Left renal cortex interstitium (tissue), 4 donors: Measurements from ENCODE around the gene KCNQ5. TPM values are rescaled to one million over a fixed set of nuclear protein-coding genes. Genes with fewer than 3 reads are reported as not detected.
"Not testable (repeated sequence)": the region's sequence is repeated elsewhere in the genome, so short reads cannot be mapped to it uniquely, and the experiment has no call there.

ENCODE experiments used
- DNase-seq, 4 donors: peaks; one replicate each; pipeline ENCODE4 v3.0.0-alpha.2; 2013; ENCODE audit warnings: low read depth in 4 of 4, low spot score in 2 of 4, missing footprints in 1 of 4
- polyA plus RNA-seq, 4 donors: library from polyadenylated mRNA; unstranded; fragments of 120-200 nt; gene quantifications; one replicate each; pipeline ENCODE4 v1.2.1, GENCODE V29; 2013; ENCODE audit not compliant: insufficient read length in 4 of 4

KCNQ5 gene
- polyA plus RNA-seq, 4 donors: 0.14 to 0.59 (median 0.25) TPM

DNA sequence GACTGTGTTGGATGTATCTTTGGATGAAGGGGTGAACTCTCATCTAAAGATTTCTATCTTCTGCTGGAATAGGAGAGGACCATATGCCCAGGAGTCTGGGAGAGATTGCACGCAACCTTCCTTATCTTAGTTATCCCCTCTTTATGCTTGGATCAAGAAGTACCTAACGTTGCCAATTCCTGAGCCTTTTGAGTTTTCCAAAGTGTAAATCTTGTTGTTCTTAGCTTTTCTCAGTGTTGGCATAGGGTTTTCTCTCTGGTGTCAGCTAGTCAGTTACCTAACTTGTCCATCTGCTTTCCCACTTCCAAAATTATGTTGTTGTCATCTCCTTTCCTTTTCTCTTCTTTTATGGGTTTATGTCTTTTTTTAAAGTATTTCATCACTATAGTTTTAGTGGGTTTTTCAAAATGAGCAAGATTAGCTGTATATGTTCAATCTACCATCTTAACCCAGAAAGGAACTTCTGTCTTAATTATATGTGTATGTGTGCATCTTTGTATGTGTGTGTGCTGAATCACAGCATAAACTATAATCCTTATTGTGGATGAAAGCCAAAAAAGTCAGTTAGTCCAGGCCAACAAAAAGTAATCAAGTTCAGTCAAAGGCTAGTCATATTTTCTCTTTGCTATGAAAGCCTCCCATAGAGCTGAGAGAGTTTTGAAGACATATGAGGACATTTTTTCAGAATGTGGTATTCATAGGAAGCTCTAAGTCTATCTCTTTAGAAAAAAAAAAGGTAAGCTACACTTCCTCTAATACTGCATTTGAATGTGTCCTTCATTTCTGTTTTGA lies 531.3 kb downstream of the KCNQ5 start:
- DNase-seq: no peak

DNA sequence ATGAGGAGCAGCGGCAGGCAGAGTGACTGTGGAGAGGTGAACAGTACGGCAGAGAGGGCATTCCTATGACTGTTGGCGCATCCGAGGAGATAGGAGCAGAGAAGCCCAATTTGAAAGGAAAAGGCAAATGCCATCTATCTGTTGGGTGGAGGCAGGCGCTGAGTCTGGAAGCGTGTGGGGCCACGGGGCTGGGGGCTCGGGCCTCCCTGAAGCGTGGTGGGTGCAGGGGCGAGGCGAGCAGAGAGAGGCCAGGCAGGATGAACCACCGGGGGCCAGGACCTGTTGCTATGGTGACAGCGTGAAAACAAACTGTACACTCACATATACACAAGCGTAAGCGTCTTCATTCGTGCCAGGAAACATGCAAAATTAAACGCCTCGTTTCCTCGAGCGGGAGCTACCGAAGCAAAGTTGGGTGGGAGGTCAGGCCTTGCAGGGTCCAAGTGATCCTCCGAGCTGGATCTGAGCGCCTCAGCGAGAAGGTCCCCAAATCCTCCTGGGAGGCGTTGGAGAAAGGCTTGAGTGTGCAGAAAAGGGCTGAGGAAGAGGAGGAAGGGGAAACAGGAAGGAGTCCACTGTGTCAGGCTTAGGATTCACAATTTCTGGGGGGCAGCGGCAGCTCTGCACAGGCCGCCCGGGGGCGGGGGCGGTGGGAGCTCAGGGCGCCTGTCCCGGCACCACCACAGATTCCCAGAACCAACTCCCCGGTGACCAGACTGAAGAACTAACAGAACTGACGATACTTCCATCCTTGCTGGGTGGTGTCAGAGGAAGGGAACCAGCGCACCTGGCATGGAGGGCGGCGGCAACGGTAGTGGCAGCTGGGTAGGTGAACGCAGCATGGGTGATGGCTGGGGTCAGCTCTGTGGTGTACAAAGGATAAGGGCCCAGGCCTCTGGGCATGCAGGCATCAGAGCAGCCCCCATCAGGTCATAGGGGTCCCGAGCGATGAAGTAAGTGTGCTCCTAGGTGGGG lies 535.2 kb downstream of the KCNQ5 start:
- DNase-seq: no peak

DNA sequence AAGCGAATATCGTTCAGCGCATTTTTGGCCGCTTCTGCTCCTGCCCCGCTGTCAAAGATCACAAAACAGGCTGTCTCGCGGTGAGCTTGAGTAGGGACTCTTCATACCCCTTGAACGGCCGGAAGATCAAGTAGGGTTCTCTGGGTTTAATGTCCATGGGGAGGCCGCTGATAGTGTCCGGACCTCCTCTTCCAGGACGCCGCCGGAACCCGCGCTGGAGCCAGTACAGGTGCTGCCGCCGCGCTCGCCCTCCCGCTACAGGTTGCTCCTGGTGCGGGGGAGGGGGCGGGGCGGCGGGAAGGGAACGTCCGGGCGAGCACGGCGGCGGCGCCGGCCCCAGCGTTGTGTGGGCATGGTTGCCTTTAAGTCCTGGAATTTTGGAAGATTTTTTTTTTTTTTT lies 536.0 kb downstream of the KCNQ5 start:
- no peak for DNase-seq

DNA sequence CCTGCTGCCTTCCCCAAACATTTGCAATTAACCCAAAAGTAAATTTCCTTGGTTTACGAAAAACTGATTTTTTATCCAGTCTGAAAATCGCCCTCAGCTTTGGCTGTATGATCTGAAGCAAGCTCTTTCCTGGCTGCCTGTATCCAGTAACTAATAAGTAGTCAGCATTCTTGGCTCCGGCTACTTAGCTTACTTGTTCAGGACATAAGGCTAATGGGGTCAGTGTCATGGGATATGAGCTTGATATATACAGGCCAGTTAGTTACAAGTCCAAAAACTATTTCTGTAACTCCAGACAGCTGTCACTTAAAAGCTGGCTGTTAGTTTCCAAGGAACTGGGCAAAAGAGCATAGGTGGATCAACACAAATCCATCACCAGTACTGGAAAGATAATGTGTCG lies 547.2 kb downstream of the KCNQ5 start:
- no peak for DNase-seq

DNA sequence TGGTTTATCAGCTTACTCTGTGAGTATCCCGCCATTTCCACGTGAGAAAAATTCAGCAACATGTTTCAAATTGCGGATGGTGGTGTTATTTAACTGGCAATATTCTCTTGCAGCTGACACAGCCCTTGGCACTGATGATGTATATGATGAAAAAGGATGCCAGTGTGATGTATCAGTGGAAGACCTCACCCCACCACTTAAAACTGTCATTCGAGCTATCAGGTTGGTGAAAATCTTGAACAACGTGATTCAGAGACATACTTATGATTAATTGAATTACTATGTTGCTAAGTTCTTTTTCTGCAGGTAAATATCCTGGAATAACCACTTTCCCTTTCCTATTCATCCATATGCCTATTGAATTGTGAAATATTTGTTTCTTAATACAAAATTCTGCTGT lies 547.8 kb downstream of the KCNQ5 start:
- DNase-seq: no peak

DNA sequence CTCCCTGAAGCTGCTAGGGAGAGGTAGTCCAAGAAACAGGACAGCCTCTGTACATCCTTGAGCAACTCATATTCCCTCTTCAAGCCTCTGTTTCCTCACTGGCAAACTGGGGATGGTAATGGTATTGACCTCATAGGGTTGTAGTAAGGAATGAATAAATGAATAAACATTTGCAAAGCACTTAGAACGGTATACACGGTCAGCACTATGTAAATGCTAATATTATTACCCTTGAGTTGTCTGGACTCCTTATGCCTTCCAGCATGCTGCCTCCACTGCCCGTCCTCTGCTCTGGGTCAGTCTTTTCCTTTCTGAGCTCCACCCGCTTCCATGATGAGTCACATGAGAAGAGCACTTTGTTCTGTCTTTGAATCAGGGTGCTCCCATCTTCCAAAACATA lies 552.8 kb downstream of the KCNQ5 start:
- DNase-seq: no peak

DNA sequence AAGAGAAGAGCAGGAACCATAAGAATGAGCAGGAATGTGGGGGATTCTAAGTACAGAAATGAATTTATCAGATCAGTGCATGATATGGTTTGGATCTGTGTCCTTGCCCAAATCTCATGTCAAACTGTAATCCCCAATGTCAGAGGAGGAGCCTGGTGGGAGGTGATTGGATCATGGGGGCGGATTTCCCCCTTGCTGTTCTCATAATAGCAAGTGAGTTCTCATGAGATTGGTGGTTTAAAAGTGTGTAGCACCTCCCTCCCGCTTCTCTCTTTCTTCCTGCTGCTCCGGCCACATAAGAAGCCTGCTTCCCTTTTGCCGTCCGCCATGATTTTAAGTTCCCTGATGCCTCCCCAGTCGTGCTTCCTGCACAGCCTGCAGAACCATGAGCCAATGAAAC lies 554.2 kb downstream of the KCNQ5 start:
- DNase-seq: no peak

DNA sequence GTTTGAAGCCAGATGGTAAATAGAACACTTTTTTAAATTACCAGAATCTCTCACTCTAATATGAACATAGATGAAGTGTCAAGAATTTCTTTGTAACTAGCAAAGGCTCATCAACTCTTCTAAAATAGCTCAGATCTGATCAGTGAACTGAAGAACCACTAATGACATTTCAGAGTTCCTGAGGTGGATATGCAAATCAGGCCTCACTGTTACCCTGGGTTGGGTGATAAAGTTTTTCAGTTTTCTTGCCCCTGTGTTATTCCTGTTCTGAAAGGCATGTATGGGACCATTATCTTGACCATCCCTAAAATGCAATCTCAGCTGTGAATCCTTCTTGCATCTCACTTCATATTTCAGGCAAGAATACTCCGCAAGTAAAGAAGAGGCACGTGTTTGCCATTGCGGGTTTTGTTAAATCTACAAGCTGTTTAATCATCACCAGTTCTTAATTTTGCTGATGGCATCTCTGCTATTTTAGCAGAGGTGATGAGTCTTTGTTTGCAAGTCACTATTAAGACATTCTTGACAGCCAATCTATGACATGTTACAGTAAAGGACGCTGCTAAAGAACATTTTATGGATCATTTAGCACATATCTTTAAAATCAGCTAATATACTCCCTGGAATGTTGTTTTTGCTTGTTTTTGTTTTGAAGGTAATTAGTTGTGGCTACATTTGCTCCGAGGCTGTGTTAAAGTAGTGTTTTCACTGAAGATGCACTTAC lies 555.5 kb downstream of the KCNQ5 start:
- DNase-seq: no peak

DNA sequence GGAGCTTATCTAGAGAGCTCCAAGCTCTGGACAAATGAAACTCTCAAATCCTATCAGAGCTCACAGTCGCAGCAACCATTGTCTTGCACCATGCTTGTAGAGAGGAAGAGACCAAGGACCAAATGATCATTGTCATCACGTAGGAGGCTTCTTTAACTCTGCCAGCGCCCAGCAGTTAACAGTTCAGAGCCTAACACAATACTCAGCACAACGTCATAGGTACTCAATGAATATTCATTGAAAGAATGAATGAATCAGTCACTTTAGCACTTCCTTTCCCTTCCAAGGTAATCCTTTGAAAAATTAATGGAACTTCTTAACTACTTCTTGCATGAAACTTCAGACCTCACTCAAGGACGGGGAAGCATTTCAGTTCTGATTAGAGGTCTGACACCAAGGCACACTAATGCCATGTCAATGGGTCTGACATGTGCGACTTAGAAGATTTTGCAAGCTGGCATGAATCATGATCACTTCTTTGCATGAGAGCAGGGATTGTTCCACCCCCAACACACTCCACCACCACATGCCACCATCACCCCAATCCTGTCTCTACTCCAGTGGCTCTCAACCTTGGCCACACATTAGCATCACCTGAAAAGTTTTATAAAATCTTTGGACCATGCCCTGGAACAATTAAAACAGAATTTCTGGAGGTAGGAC lies 558.3 kb downstream of the KCNQ5 start:
- no peak for DNase-seq

DNA sequence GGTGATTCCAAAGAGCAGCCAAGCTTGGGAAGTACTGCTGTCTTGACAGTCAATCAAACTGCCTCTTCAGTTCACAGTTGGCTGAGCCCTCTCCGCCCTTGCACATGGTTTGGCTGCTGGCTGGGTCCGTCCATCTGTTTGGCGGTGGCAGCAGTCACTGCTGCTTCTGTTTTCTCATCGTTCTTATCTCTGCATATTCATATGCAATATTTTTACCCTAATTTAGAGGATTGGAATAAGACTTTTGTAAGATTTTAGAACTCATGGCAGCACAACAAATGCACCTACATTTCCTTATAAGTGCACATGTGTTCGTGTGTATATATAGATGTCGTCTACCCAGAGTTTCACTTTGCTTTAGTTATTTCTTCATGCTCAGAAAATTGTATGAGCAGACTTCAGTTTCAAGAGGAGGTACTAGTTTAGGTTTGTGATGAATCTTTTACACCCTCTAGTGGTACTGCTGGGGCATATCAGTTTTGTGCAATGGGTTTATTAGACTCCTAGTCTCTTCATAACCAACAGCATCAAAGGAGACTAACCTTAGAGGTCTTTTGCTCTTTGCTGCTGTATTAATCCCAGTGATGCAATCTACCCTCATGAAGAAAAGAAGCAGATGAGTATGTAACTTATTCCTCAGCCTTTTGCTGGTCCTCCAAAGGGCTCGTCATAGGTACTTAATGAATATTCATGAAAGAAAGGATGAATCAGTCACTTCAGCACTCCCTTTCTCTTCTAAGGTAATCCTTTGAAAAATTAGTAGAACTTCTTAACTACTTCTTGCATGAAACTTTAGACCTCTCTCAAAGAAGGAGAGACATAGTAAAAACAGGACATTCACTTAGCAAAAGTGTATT lies 559.1 kb downstream of the KCNQ5 start:
- peak in 3 of 4 donors; percentile 23 to 36 (median 29) for DNase-seq

DNA sequence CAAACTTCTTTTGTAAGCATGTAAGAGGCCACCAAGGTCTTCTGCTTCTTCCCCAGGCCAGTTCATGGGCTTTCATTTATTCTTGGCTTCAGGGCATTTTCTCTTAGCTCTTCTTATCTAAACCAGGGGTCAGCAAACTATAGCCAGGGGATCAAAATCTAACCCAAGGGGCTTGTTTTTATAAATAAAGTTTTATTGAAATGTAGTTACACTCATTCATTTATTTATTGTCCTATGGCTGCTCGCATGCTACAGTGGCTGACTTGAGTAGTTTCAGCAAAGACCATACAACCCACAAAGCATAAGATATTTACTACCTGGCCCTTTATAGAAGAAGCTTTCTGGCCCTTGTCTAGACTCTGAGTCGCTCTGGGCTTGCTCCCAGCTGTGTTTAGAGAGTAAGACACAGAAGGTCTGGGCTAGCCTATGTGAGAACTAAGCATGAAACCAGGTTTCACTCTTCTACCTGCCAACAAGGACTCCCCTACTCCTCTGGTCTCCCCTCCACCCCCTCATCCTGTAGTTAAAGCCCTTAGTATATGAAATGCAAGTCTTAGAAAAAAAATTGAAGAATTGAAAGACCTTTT lies 560.2 kb downstream of the KCNQ5 start:
- no peak for DNase-seq

DNA sequence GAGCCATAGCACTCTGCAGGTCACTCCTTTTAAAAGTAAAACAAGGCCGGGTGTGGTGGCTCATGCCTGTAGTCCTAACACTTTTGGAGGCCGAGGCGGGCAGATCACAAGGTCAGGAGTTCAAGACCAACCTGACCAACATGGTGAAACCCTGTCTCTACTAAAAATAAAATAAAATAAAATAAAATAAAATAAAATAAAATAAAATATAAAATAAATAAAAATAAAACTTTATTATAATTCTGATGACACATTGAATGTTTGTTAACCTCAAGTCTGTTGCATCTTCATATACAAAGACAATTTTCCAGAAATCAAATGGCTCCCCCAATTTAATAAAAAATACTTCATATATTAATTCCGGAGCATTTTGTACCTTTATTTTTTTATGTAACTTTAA lies 571.4 kb downstream of the KCNQ5 start:
- DNase-seq: not testable (repeated sequence)

DNA sequence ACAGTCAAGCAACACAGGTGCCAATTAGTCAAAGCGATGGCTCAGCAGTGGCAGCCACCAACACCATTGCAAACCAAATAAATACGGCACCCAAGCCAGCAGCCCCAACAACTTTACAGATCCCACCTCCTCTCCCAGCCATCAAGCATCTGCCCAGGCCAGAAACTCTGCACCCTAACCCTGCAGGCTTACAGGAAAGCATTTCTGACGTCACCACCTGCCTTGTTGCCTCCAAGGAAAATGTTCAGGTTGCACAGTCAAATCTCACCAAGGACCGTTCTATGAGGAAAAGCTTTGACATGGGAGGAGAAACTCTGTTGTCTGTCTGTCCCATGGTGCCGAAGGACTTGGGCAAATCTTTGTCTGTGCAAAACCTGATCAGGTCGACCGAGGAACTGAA lies 572.9 kb downstream of the KCNQ5 start:
- no peak for DNase-seq

DNA sequence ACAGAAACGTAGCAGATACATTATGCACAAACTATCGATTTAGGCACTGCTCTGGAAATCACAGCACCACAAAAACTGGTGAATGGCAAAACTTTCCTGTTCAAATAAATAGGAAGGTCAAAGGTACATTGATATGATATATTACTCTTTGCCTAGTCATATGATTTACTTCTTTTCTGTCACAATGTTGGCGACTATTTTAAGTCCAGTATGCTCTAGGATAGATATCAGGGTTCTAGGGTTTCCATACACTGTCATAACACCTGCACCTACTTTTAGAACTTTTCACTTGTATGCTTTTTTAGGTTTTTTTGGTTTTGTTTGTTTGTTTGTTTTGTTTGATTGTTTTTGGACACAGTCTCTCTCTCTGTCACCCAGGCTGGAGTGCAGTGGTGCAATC lies 578.4 kb downstream of the KCNQ5 start:
- DNase-seq: no peak

DNA sequence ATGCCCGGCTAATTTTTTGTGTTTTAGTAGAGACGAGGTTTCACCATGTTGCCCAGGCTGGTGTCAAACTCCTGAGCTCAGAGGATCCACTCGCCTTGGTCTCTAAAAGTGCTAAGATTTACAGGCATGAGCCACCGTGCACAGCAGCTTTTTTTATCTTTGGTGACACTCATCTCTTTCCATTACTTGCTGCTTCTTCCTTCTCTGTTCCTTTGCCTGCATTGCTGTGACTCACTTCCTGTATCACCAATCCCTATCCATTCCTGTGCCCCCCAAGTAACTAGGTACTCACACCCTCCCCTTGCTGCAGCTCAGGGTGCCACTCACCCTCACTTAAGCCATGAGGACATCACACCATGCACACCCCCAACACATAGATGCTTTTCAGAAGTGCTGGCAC lies 578.9 kb downstream of the KCNQ5 start:
- no peak for DNase-seq

DNA sequence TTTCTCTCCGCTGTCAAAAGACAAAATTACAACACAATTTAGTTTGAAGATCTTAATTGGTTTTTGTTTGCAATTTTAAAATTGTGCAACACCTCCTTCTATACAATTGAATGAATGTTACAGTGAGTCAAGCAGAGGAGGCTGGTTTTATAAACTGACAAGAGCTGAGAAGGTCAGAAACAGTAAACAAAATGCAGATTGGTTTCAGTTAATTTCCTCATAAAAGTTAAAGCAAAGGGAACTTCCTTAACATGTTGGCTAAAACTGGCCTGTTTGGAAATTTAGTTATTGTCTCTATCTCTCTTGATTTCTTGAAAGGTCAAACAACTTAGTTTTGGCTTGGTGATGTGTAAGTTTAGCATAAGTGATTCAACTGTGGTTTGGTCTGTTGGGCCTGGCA lies 581.2 kb downstream of the KCNQ5 start:
- no peak for DNase-seq

DNA sequence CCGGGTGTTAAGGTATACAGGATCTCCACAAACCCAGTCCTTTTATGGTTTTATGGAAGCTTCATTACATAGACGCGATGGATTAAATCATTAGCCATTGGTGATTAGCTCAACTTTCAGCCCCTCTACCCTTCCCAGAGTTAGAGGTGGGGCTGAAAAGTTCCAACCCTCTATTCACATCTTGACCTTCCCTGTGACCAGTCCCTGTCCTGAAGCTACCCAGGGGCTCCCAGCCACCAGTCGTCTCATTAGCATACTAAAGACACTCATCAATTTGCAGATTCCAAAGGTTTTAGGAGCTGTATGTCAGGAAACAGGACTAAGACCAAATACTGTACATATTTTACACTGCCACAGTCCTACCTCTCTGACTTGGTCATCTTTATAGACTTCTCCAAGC lies 582.4 kb downstream of the KCNQ5 start:
- DNase-seq: no peak

DNA sequence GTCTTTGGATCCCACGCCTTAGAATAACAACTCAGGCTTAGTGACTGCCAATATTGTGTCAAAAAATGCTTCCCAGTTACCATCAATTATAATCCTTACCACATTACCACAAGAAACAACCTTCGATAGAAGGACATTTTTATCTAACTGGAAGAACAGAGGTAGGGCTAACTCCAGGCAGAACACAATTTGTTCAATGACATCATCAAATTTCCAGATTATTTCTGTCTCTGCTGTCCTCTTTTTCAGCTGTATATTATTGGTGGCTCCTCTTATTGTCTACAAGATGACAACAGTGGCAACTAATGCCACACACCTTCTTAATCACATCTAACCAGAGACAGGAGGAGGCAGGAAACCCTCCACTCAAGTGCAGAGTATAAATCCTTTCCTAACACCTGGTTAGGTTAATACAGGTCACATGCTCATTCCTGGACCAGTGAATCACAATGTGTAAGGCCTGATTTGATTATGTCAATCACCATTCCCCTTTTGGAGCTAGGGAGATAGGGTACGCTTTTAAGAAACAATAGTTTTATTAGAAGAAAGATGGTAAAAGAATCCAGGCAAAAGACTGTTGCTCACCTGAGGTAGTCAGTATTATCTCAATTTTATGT lies 585.5 kb downstream of the KCNQ5 start:
- no peak for DNase-seq

DNA sequence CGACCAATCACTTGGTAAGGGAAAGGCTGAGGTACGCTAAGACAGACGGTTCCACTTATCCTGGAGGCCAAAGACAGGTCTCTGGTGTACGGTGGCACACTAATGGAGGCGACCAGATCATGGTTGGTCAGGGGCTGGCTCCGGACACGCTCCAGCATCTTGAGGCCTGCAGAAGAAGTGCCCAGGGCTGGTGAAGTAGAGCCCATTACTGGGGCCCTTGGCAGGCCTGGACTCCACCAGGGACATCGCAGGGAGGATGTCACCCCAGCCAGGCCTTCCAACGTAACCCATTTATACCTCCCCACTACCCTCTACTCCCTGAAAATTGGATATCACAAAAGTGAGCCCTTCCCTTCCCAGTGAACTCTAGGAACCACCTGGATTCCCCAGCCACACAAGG lies 587.3 kb downstream of the KCNQ5 start:
- no peak for DNase-seq
